Frontal cortex (tissue), 4 donors: ENCODE data around the gene EPHA1. TPM values are rescaled to one million over a fixed set of nuclear protein-coding genes. Genes with fewer than 3 reads are reported as not detected.
"Not testable (repeated sequence)": the region's sequence is repeated elsewhere in the genome, so short reads cannot be mapped to it uniquely, and the experiment has no call there.

Source experiments
- DNase-seq, 2 donors: peaks; one replicate each; pipeline ENCODE4 v3.0.0; 2012; ENCODE audit warnings: low spot score in 2 of 2
- FAIRE-seq: peaks from 2 replicates; lab custom pipeline; 2012; peaks lifted over from hg19 to GRCh38; lab: Jason Lieb, UNC
- total RNA-seq: library from RNA; depleted of rRNA; stranded (reverse); fragments of >200 nt; gene quantifications from one replicate; pipeline ENCODE4 v1.2.3, GENCODE V29; 2014
- donor health status: control.
- donor health status: control.
- donor health status: control.

EPHA1 gene
- total RNA-seq, 1 donor from 2014 or later: 0.41 TPM

DNA sequence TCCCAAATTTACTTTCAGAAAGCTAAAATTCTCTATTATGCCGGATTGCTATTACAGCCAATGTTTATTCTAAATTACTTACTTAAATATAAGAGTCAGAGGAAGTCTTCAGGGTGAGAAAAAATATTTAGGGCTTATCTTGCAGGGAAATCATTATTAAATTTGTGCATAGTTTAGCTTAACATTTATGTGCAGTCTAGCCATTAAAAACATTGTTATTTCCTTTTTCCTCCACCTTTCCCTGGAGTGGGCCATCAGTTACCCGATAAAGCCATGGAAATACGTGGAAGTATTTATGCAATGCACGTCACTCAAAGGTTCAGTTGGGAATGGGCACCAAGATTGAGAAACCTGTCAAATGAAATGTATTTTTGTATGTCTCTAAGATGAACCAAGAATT lies 25.1 kb upstream of the EPHA1 start:
- DNase-seq: no peak
- FAIRE-seq: no peak

DNA sequence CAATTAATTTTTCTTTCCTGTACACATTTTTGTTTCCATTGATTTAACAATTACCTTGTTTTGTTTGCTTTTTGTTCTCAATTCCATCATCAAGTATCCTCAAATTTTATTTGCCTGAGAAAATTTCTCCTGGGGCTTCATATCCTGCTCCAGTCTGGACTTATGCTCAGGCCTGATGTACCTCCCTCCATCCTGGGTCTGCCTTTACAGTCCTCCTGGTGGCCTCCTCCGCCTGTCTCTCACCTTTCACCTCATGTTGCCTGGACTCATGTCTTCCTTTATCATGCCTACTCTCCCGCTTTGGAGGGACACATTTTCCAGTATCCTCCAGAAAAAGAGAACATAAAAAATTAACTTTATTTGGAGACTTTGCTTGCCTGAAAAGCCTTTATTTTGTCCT lies 22.5 kb upstream of the EPHA1 start:
- DNase-seq (no peak), FAIRE-seq (no peak)

DNA sequence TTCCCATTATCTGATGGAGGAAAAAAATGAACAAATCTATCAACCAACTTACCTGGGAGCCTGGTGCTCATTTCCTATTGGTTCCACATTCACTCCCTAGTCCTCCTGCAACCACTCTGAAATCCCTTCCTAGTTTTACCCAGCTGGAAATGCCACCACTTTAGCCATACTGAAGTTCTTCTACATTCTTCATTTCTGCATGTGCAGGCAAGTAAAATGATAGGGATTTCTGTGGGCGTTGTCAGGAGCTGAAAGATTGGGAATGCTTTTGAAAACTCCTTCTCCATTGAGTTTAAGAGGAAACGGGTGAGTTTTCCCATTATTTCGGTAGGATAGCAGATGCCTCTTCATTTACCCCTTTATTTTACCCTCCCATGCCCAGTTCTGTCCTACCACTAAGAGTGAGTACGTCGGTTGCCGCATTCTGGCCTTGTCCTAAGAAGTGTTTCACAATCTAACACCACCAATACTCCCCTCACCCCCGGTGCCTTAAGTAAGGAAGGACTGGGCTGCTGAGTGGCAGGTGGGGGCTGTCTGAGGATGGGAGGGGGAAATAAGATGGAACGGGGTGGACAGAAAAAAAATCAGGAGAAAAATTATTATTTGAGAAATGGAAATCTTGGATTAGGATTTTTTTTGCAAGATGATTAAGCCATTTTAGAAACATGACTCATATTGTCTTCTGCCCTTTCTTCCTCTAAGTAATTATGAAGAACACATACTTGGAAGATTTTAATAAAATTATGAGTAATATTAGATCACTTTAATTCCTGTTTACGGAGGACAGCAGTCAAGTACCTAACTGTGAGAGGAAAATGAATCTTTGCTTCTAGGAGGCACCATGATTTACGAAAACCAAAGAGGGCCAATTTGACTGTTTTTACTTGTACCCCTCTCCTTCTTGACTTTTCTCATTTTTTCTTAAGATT lies 21.4 kb upstream of the EPHA1 start:
- FAIRE-seq (no peak), DNase-seq (no peak)

DNA sequence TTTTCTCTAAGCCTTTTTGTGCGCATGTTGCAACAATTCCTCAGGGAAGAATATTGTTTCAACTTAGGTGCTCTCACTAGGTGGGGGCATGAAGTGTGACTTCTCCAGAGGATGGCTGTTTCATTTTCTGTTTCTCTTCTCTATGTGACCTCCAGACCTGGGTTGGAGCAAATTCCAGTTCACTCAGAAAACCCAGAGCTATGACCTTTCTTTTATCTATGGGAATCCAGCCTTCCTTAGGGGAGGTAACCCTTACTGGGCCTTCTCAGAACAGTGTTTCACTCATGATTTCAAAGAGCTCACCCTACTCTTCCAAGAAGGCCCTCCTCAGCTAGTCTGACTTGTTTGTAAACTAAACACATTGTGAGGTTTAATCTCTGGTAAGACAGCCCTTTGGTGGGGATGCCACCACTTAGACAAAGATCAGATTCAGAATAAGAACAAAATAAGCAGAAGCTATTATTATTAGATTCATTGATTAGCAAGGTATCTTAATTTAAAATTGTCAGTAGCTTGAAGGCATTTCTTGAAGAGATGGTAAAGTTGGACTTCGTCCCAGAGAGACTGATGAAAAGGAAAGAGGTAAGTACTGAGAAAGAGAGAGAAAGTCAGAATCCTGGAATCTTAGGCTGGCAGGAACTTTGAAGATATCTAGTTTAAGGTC lies 18.0 kb upstream of the EPHA1 start:
- DNase-seq (no peak), FAIRE-seq (no peak)

DNA sequence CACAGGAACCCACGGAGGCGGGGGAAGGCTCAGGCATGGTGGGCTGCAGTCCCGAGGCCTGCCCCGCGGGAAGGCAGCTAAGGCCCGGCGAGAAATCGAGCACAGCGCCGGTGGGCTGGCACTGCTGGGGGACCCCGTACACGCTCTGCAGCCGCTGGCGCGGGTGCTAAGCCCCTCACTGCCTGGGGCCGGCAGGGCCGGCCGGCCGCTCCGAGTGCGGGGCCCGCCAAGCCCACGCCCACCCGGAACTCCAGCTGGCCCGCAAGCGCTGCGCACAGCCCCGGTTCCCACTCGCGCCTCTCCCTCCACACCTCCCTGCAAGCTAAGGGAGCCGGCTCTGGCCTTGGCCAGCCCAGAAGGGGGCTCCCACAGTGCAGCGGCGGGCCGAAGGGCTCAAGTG lies 15.8 kb upstream of the EPHA1 start:
- not testable (repeated sequence) for FAIRE-seq, DNase-seq

DNA sequence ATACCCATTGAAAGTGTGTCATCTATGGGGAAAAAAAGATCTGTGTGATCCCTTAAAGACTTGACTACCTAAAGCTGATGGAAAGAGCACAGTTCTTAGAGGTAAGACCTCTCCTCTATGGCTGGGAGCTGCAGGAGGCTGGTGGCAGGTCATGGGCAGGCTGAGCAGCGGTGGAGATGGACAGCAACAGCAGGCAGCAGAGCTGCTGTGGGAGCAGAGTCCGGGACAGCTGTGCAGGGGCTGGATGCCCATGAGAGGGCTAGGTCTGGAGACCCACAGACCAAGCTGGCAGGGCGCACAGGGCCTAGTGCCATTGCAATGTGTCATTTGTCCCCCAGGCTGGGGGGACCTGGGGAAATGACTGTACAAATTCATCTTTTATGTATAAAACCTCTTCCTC lies 13.4 kb upstream of the EPHA1 start:
- FAIRE-seq: no peak

DNA sequence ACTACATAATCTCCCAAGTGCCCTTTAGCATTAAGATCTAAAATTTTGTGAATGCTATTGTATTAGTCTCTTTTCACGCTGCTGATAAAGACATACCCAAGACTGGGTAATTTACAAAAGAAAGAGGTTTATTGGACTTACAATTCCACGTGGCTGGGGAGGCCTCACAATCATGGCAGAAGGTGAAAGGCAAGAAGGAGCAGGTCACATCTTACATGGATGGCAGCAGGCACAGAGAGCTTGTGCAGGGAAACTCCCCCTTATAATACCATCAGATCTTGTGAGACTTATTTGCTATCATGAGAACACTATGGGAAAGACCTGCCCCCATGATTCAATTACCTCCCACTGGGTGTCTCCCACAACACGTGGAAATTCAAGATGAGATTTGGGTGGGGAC lies 12.0 kb upstream of the EPHA1 start:
- not testable (repeated sequence) for DNase-seq, FAIRE-seq

More for the DNA sequence above, 13.4 kb upstream of the EPHA1 start:
- no peak for DNase-seq

DNA sequence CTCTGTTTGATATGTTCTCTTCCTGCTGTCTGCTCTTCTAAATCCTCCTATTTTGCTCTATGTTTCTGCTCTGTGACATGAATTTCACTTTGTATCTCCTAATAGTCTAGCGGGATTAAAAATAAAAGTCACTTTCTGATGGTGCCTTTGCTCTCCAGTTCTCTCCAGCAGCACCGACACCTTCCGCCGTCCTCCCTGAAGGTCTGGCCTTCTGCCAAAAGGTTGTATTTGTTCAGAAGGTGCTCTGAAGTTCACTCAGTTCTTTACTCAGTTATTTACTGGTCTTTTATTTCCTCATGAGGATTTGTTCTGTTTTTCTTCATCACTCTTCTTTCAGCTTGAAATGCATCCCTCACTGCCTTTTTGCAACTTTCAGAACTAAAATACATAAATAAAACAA lies 11.2 kb upstream of the EPHA1 start:
- DNase-seq: no peak
- no peak for FAIRE-seq

DNA sequence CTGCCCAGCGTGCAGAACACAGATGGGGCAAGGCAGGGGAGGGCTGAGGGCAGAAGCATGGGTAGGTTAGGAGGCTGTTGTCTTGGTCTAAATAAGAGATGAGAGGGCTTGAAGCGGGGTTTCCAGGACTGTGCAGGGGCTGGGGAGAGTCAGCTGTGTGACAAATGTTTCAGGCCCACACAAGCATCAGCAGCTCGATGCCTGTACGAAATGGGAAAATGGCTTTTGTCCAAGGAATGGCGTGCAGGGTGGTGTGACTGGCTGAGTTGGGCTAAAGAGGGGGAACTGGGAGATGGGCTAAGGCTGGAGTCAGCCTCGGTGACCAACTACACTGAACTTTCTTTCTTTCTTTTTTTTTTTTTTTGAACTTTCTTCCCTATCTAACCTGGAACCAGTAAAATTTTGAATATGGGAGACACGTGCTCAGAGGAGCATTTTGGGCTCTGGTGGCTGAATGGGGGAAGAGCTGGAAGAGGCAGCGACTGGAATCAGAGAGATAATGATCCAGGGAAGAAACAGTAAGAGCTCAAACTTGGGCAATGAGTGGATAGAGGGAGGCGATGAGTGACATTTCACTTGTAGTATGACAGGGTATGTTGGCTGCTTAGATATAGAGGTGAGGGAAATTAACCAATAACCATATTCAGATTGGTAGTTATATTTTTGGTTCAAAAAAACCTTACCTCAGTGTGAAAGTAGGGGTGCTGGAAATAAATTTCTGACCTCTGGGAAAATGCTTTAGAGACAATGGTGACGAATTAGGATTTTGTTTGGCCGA lies 10.2 kb upstream of the EPHA1 start:
- FAIRE-seq (no peak), DNase-seq (no peak)

DNA sequence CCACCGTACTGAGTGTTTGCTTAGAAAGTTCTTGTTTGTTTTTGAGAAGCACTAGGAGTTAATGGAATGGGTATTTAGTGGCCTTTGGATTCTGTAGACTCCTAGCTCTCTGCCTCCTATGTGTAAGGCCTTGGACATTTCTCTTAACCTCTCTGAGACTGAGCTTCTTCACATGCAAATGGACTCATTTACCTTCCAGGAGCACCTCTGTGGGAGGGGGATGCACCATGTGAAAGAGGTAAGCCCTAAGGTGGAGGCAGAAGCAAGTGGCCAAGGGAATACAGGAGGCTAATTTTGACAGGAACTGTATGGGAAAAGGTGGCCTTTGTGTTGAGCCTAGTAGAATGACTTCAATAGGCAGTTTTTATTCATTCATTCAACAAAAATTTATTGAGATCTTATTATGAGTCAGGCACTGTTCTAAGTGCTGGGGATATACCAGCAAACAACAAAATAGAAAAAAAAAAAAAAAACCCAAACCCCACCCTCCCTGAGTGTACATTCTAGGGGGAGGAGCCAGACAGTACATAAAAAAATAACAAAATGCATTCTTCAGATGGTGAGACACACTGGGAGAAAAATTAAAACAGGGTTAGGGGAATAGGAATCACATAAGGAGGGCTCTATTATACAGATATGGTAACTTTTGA lies 9.2 kb upstream of the EPHA1 start:
- DNase-seq (peak in 1 of 2 donors; percentile 5), FAIRE-seq (no peak)

DNA sequence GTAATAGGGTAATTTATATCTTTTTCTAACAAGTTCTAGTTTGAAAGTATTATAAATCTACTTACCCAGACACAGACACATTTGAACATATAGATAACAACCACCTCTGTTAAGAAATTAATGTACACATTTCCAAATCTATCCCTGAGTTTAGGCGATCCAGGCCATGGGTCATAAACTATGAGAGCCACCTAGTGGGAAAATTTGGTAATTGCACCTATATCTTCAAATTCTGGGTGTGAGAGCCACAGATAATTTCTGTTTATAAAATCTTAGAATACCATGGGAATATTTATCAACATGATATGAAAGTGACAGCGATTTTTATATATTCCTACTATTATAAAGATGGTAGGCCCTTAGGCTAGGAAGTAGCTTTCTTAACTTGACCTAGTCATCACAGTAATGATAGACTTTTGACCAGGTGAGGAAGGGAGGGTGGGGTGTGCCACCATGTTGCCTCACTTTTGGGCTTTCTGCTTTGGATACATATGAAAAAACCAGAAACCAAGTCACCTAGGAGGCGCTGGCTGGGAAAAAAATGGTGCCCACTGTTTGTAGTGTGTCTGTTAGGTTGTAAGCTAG lies 8.0 kb upstream of the EPHA1 start:
- peak; percentile 74 for FAIRE-seq
- DNase-seq: peak; percentile 60 to 70

DNA sequence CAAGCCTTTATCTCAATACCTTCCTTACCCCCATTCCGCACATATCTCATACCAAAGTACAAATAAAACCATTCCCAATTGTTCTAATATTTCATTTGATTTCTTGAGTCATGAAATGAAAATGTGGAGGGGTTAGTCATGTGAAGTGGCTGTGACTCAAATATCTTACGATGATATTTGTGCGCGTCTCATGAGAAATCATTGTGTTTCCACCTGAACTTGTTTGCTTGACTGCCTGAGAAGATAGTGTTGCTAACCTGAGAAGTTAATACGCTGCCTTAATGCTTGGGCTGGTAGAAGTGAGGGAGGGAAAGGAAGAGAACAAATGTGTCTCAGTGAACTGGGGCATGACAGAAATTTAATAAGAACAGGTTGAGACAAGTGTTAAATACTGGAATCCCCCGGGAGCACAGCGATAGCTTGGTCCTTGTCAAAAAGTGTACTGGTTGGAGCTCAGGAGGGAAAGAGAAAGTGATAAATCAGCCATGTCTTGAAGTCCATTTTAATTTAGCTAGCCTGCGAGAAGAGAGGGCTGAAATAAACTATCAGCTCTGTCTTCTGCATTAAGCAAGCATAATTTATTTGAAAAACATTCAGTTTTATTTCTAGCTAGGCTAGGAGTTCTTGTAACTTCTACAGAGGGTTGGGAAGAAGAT lies 7.2 kb upstream of the EPHA1 start:
- FAIRE-seq: no peak
- DNase-seq: no peak

DNA sequence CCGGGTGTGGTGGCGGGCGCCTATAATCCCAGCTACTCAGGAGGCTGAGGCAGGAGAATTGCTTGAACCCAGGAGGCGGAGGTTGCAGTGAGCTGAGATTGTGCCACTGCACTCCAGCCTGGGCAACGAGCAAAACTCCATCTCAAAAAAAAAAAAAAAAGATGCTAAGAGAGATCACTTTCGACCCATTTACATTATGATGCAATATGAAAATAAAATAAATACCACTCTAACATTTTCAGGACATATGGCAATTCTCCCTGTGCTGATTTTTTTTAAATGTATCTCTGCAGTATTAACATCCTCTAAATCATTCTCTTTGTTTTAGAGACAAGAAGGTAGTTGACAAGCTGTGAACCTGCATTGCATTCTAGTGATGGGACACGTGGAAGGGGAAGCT lies 6.6 kb upstream of the EPHA1 start:
- FAIRE-seq, DNase-seq: not testable (repeated sequence)

DNA sequence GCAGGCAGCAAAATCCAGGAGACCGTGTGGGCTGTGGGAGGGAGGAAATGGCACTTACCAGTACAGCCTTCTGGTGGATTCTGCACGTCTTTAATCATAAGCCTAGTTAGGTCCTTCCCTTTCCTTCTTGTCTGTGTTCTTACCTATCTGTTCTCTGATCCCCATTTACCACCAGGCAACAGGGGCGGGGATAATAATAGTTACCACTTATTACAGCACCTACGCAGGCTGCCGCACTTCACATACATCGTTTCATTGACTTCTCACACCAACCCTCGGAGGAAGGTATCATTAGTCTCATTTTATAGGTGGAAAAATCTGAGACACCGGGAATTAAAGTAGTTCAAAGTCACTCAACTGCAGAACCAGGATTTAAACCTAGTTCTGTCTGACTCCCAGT lies 4.5 kb upstream of the EPHA1 start:
- no peak for FAIRE-seq
- DNase-seq: no peak

DNA sequence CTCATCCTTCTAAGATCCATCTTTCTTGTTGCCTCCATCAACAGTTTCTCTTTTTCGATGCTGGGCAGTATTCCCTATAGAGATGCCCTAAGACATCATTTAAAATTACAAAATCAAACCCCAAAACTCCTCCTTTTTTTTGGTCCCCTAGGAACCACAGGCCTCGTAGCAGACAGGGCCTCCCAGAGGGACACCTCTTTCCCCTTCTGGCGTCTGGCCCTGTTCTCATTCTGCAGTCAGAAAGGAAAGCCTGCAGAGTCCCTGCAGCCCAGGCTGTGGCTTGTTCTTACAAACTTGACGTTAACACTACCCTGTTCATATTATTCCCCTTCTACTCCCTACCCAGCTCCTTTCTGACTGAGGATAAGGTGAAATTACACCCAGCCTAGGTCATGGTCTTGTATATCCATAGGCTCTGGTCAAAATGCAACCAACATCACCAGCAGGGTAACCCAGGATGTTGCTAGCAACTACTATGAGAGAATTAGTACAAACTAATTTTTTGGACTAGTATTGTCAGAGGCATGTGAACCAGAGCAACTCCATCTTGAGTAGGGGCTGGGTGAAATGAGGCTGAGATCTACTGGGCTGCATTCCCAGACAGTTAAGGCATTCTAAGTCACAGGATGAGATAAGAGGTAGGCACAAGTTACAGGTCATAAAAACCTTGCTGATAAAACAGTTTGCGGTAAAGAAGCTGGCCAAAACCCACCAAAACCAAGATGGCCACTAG lies 3.5 kb upstream of the EPHA1 start:
- DNase-seq (no peak), FAIRE-seq (no peak)

DNA sequence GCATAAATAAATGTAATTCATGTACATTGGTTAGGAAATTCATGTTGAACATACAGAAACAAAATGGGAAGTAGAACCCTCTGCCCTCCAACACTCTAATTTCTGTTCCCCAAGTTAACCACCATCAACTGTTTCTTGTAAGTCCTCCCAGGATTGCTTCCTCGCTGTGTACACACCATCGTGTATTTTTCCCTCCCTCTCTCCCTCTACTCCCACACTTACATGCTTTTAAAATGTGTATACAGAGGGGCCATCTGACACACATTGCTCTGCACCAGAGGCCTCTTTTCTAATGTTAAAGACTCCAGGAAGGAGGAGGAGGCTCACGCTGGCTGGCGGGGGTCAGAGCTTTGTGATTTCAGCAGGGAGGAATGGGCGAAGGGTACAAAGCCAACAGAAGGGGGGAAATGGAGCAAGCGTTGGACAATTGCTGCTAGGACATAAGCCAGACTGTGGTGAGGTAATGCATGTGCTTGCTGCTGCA lies 1.9 kb upstream of the EPHA1 start:
- DNase-seq (no peak), FAIRE-seq (no peak)

DNA sequence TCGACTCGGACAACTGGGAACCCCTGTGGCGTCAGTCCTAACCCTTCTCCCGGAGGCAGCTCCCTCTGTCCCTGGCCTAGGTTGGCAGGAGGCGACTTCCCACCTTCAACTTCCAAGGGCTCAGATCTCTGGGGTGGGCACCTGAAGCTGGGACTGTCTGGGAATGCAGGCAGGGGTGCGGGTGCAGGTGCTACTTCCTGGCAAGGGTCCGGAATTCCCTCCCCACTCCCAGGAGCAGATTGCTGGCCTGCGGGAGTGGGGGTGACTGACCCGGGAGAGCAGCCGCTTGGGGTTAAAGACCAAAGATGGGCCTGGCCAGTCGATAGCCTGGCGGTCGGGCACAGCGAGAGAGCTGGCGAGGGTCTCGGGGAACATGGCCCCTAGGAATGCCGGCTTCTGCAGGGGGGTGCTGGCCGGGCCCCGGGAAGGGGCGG lies 387 bp downstream of the EPHA1 start:
- no peak for DNase-seq
- no peak for FAIRE-seq
